Aorta (tissue), 5 donors: ENCODE measurements around the gene PPM1B. TPM values are rescaled to one million over a fixed set of nuclear protein-coding genes. Genes with fewer than 3 reads are reported as not detected.
A peak's percentile ranks its signal among the peaks of the same experiment; 100 is the strongest.
"Not testable (repeated sequence)": the region's sequence is repeated elsewhere in the genome, so short reads cannot be mapped to it uniquely, and the experiment has no call there.

Experiments
- ATAC-seq: fragments of 200-7000 bp; cut with Tn5 transposase; one replicate; pipeline ENCODE4 v1.9.1; 2022; ENCODE audit warnings: moderate library complexity; ENCODE audit not compliant: low FRiP score
- DNase-seq, 2 donors: peaks; one replicate each; pipeline ENCODE4 v3.0.0-alpha.2; 2020
- H3K27ac ChIP-seq, 2 donors: one replicate each; pipeline ENCODE4 v1.5.1; 2013; ENCODE audit warnings: low read length in 2 of 2, mild to moderate bottlenecking in 2 of 2, moderate library complexity in 2 of 2, control low read depth in 1 of 2, inconsistent platforms in 1 of 2, low read depth in 1 of 2
- H3K27me3 ChIP-seq, 2 donors: one replicate each; pipeline ENCODE4 v1.6.1; 2013; ENCODE audit warnings: control low read depth in 1 of 2, low read length in 1 of 2, mild to moderate bottlenecking in 1 of 2, moderate library complexity in 1 of 2; ENCODE audit not compliant: insufficient read depth in 2 of 2, control insufficient read depth in 1 of 2
- H3K36me3 ChIP-seq, 2 donors: one replicate each; pipeline ENCODE4 v1.6.1; 2013; ENCODE audit warnings: control low read depth in 1 of 2, low read length in 1 of 2, mild to moderate bottlenecking in 1 of 2; ENCODE audit not compliant: insufficient read depth in 2 of 2, control insufficient read depth in 1 of 2
- H3K4me1 ChIP-seq, 2 donors: one replicate each; pipeline ENCODE4 v1.6.1; 2013; ENCODE audit warnings: low read length in 2 of 2, control low read depth in 1 of 2, mild to moderate bottlenecking in 1 of 2, moderate library complexity in 1 of 2; ENCODE audit not compliant: insufficient read depth in 2 of 2, control insufficient read depth in 1 of 2
- H3K4me3 ChIP-seq, 2 donors: one replicate each; pipeline ENCODE4 v1.5.1; 2013; ENCODE audit warnings: low read length in 2 of 2, control low read depth in 1 of 2, mild to moderate bottlenecking in 1 of 2
- H3K9me3 ChIP-seq: one replicate; pipeline ENCODE4 v1.6.1; 2013; ENCODE audit warnings: mild to moderate bottlenecking, low read length; ENCODE audit not compliant: control insufficient read depth
- WGBS, 2 donors: extraction: QIAGEN DNeasy Blood & Tissue Kit; methylation state at CpG; one replicate each; pipeline ENCODE4 v1.1.7; 2013; 5-methylcytosine and 5-hydroxymethylcytosine counted together
- intact Hi-C, 2 donors: fragments of 100-400 bp; cut with DNase I; formaldehyde crosslinking; loops; one replicate each; pipeline versions ENCODE4 v1.14.2 to v1.15.0; 2022
- polyA plus RNA-seq, 2 donors: library from polyadenylated mRNA; stranded (reverse); fragments of 200-250 nt; gene quantifications; one replicate each; pipeline ENCODE4 v1.2.3, GENCODE V29; 2013
- total RNA-seq, 2 donors: library from RNA; stranded (reverse); fragmentation: NEBNext Ultra II Directional; extraction: Animal tissue kit (Norgen Biotek cat#: 25700); gene quantifications; one replicate each; pipeline ENCODE4 v1.2.1, GENCODE V29; 2021
- donor health status: healthy with polysubstance abuse.
- donor health status: Bipolar disorder and iron deficiency.
- donor health status: DM: no; HTN: no; CAD: no.
- donor health status: DM: no; HTN: no; CAD: no.
- donor health status: DM: yes; HTN: yes; CAD: no.

PPM1B gene
- total and polyA plus RNA-seq, 4 donors = 42.1 to 75.6 (median 50.3) TPM

DNA sequence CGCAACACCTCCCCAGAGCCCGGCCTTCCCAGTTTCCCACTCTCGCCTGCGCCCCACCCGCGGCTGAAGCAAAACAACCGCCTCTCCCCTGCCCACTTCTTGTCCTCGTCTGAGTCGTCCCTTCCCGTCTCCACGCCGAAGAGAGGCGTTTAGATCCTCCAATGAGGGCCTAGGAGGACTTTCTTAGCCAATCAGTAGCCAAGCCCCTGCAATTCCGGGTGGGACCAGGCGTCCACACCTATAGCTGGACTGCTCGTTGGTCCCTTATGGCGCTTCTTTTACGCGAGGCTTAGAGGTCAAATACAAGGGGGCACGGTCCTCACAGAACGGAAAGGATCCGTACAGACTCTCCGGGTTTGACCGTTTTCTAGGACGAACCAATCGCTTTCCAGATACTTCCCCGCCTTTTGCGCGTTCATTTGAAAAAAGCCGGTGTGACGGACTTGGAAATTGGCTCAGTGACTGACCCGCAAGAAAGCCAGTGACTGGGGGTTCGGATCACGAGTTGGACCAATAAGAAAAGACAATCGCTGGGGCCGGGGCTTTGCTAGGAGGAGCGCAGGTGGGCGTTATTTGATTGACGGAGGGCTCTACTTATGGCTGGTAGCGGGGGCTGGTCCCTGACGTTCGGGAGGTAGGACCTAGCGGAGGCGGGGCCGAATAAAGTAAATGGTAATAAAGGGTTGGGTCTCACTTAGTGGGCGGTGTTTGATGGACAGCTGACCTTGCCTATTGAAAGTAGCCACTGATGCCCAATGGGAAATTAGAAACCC lies 581 bp upstream of the PPM1B start:
- intact Hi-C loops = loop anchor here (1.0 to 5.0 kb wide), 4 partner anchors 32 to 193 kb away; partner anchors contain the start of genes CAMKMT (in 1 of the 2) and PREPL (in 1 of the 2)
- no peaks in the 10 kb centered on the region for H3K36me3 ChIP-seq
- ATAC-seq (peak; percentile 96), DNase-seq (peak; percentile 98 to 99)
- WGBS, 2 donors = 0% methylated on average over 46 of the region's 46 CpGs
- H3K27ac ChIP-seq = peak overlapping the region; percentile 36 to 96
- H3K4me3 ChIP-seq = peak overlapping the region in 1 of 2 donors; percentile 33
- H3K4me1 ChIP-seq = peaks cover 1 to 4% of the 10 kb centered on the region in 2 donors
- H3K9me3 ChIP-seq = no peaks in the 10 kb centered on the region
- no peaks in the 10 kb centered on the region for H3K27me3 ChIP-seq

DNA sequence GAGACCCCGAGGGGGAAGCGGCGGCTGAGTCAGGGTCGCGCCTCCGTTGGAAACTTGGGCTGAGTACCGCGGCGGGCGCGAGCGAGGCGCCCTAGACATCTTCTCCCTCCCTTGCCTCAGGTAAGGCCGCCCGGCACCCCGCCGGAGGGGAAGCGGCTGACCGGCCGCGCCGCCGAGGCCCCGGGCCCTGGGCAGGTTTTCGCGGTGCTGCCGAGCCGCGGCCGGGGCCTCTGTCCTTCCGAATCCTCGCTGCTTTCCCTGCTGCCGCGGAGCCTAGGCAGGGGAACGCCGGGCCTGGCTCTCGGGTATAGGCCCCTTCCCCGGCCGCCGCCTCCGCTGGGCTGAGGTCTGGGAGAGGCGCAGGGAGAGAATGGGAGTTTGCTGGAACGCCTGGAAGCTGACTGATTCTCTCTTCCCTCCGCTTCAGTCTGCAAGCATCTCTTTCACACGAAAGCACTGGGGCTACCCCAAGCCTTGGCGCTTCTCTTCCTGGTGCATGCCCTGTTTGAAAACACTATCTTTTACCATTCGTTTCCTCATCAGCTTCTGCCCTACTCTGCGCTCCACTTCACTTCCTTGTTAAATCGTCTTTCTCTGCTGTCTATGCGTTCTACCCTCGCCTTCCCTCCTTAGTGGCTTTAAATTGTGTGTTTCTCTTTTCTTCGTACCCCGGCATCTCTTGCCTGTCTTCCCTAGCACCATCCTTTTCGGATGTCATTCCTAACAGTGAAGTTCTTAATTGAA lies 652 bp downstream of the PPM1B start:
- peak overlapping the region; percentile 83 to 99 for H3K27ac ChIP-seq
- WGBS, 2 donors = 0 to 1% methylated on average over 50 to 54 of the region's 54 CpGs
- no peaks in the 10 kb centered on the region for H3K27me3 ChIP-seq
- H3K36me3 ChIP-seq = no peaks in the 10 kb centered on the region
- DNase-seq = peak in 1 of 2 donors; percentile 67
- intact Hi-C loops = loop anchor here (2.0 to 5.0 kb wide), 2 partner anchors 82 to 99 kb away; no protein-coding TSS in a partner anchor
- peak overlapping the region; percentile 85 to 97 for H3K4me3 ChIP-seq
- no peaks in the 10 kb centered on the region for H3K9me3 ChIP-seq
- H3K4me1 ChIP-seq = peaks cover 1 to 4% of the 10 kb centered on the region in 2 donors
- no peak for ATAC-seq

DNA sequence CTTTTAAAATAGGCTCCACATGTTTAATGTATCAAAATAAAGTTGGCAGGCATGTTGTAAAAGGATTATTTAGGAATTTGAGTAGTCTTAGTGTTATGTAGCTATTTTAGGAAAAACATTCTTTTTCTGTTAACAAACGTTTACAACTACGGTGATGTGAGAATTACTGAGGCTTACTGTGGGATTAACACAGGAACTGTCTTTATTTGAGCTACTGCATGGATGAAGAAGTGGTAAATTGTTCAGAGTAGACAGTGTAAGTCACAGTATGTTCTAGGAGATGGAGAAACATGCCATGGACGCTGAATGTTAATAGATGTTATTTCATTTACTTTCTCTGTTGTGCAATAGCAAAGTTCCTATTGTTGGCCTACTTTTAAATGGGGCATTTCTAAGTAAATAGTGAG lies 1.6 kb downstream of the PPM1B start:
- intact Hi-C loops = loop anchor here in 1 of 2 donors (10.0 kb wide), 1 partner anchor 64 kb away; no protein-coding TSS in a partner anchor
- 0 to 1% methylated on average over 3 of the region's 3 CpGs for WGBS, 2 donors
- Histone ChIP-seq H3K9me3 (no peaks in the 10 kb centered on the region), H3K27me3 (no peaks in the 10 kb centered on the region), H3K27ac (no peak overlapping the region), H3K4me3 (peak overlapping the region; percentile 85 to 97), H3K36me3 (no peaks in the 10 kb centered on the region), H3K4me1 (peaks cover 1 to 4% of the 10 kb centered on the region in 2 donors)
- no peak for ATAC-seq
- DNase-seq = no peak

DNA sequence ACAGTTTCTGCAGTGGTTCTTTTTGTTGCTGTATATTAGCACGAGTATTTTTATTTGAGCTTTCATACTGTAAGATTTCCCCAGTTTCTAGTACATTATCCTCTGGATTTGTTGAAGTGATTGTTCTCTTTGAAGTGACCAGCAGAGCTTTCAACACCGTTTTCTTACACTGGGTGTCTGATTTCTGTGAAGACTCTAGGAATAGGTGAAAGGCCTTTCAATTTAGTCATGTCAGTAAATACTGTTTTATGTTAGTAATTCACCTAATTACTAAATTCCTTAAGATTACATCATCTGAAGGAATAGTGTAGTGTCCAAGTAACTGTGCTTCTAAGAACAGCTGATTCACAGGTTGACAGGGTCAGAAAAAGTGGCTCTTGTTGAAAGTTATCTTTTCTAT lies 2.3 kb downstream of the PPM1B start:
- no peak for DNase-seq
- 2% methylated on average over 2 of the region's 2 CpGs for WGBS, 2 donors
- peaks cover 1 to 8% of the 10 kb centered on the region in 2 donors for H3K4me1 ChIP-seq
- intact Hi-C loops = loop anchor here in 1 of 2 donors (10.0 kb wide), 1 partner anchor 64 kb away; no protein-coding TSS in a partner anchor
- H3K27me3 ChIP-seq = no peaks in the 10 kb centered on the region
- H3K27ac ChIP-seq = peak overlapping the region in 1 of 2 donors; percentile 17
- peak overlapping the region; percentile 49 to 60 for H3K4me3 ChIP-seq
- ATAC-seq = no peak
- no peaks in the 10 kb centered on the region for H3K9me3 ChIP-seq
- H3K36me3 ChIP-seq = no peaks in the 10 kb centered on the region

DNA sequence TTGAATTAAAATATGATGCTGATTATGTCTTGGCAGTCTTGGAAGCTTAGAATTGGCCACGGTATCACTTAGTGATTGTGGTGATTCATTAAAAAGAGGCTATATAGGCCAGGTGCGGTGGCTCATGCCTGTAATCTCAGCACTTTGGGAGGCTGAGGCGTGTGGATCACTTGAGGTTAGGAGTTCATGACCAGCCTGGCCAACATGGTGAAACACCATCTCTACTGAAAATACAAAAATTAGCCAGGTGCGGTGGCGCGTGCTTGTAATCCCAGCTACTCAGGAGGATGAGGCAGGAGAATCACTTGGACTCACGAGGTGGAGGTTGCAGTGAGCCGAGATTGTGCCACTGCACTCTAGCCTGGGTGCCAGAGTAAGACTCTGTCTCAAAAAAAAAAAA lies 2.8 kb downstream of the PPM1B start:
- intact Hi-C loops = loop anchor here in 1 of 2 donors (10.0 kb wide), 1 partner anchor 63 kb away; no protein-coding TSS in a partner anchor
- H3K9me3 ChIP-seq, ATAC-seq, H3K27me3 ChIP-seq, DNase-seq, H3K36me3 ChIP-seq: not testable (repeated sequence)
- WGBS, 2 donors = 54 to 59% methylated on average over 8 of the region's 8 CpGs
- Histone ChIP-seq H3K27ac (peak overlapping the region in 1 of 2 donors; percentile 17), H3K4me3 (peak overlapping the region; percentile 49 to 60), H3K4me1 (peaks cover 1 to 11% of the 10 kb centered on the region in 2 donors)

DNA sequence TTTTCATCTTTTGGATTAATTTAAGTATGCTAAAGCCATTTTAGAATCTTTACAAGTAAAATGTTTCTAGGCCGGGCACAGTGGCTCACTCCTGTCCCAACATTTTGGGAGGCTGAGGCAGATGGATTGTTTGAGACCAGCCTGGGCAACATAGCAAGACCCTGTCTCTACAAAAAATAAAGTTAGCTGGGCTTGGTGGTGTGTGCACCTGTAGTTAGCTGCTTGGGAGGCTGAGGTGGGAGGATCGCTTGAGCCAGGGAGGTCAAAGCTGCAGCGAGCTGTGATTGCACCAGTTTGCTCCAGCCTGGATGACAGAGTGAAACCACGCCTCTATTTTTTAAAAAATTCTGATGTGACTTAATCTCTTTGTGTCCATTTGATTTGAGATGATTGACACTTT lies 3.9 kb downstream of the PPM1B start:
- Histone ChIP-seq H3K4me3 (no peak overlapping the region), H3K36me3 (no peaks in the 10 kb centered on the region), H3K4me1 (peaks cover 0 to 11% of the 10 kb centered on the region in 2 donors), H3K9me3 (no peaks in the 10 kb centered on the region), H3K27ac (no peak overlapping the region), H3K27me3 (no peaks in the 10 kb centered on the region)
- intact Hi-C loops = loop anchor here in 1 of 2 donors (10.0 kb wide), 1 partner anchor 62 kb away; no protein-coding TSS in a partner anchor
- DNase-seq (no peak), ATAC-seq (no peak)
- WGBS, 2 donors = 97 to 98% methylated on average over 4 of the region's 4 CpGs

DNA sequence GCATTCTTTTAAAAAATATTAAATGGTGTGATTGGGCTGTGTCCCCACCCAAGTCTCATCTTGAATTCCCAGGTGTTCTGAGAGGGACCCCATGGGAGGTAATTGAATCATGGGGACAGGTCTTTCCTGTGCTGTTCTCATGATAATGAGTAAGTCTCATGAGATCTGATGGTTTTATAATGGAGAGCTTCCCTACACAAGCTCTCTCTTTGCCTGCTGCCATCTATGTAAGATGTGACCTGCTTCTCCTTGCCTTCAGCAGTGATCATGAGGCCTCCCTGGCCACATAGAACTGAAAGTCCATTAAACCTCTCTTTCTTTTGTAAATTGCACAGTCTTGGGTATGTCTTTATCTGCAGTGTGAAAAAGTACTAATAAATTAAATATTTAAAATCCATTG lies 10.3 kb downstream of the PPM1B start:
- no peak for DNase-seq
- no peak overlapping the region for H3K27ac ChIP-seq
- intact Hi-C loops = loop anchor here in 1 of 2 donors (1.0 to 10.0 kb wide), 2 partner anchors 27 to 56 kb away; no protein-coding TSS in a partner anchor
- ATAC-seq = no peak
- H3K9me3 ChIP-seq = no peaks in the 10 kb centered on the region
- peaks cover 6 to 12% of the 10 kb centered on the region in 2 donors for H3K4me1 ChIP-seq
- no peak overlapping the region for H3K4me3 ChIP-seq
- peaks cover 0 to 3% of the 10 kb centered on the region in 2 donors for H3K36me3 ChIP-seq
- H3K27me3 ChIP-seq = no peaks in the 10 kb centered on the region

DNA sequence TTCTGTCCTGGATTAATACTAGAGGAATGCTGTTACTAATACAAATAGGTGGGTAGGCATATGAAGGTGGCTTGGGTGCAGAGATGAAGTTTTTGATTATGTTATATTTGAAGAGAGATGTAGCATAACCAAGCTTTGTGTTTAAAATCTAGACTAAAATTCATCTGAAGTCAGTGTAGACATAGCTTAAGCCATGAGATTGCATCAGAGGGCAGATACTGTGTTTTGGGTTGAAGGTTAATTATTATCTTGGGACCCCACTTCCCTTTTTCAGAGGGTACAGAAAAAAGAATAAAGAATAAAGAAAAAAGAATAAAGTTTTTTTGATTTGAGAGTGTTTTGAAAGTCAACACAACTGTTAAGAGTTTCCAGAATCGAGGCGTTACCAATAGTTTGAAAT lies 13.0 kb downstream of the PPM1B start:
- ATAC-seq = no peak
- H3K36me3 ChIP-seq = peaks cover 0 to 3% of the 10 kb centered on the region in 2 donors
- WGBS, 2 donors = 90 to 93% methylated on average over 2 of the region's 2 CpGs
- no peak overlapping the region for H3K4me3 ChIP-seq
- intact Hi-C loops = no loop called here
- H3K9me3 ChIP-seq = no peaks in the 10 kb centered on the region
- no peak for DNase-seq
- no peak overlapping the region for H3K27ac ChIP-seq
- peaks cover 6 to 7% of the 10 kb centered on the region in 2 donors for H3K4me1 ChIP-seq
- H3K27me3 ChIP-seq = no peaks in the 10 kb centered on the region
